GM10847 (cell line): ENCODE data around the gene INPP4A.
A peak's percentile ranks its signal among the peaks of the same experiment; 100 is the strongest.

ENCODE experiments used
- POLR2A ChIP-seq: IDR thresholded peaks from 2 replicates; pipeline ENCODE4 v1.6.1; 2011; ENCODE audit not compliant: insufficient read length; ENCODE audit errors: extremely low read depth

INPP4A gene

GRCh38 chr2:98444436-98445176 is at the start of gene INPP4A:
TSS of gene INPP4A (plus strand) at chr2:98444858. CDS start at chr2:98520049, 75,191 bp downstream.
- TF ChIP-seq POLR2A: peak; percentile 62

GRCh38 chr2:98395977-98396376 is 48.7 kb upstream of the INPP4A start:
- no peak for TF ChIP-seq POLR2A

- TF ChIP-seq POLR2A: no peak
Observed at GRCh38 chr2:98396745-98397355, 47.8 kb upstream of the INPP4A start.

GRCh38 chr2:98399140-98399539 is 45.5 kb upstream of the INPP4A start:
- no peak for TF ChIP-seq POLR2A

GRCh38 chr2:98403878-98404277 is 40.8 kb upstream of the INPP4A start:
- TF ChIP-seq POLR2A: no peak

- TF ChIP-seq POLR2A: no peak
Observed at GRCh38 chr2:98404556-98405250, 40.0 kb upstream of the INPP4A start.

- no peak for TF ChIP-seq POLR2A
Observed at GRCh38 chr2:98405301-98405700, 39.4 kb upstream of the INPP4A start.

- no peak for TF ChIP-seq POLR2A
Observed at GRCh38 chr2:98408155-98408554, 36.5 kb upstream of the INPP4A start.

GRCh38 chr2:98412751-98413458 is 31.8 kb upstream of the INPP4A start:
- no peak for TF ChIP-seq POLR2A

- TF ChIP-seq POLR2A: no peak
Observed at GRCh38 chr2:98416383-98417159, 28.1 kb upstream of the INPP4A start.

GRCh38 chr2:98419544-98419943 is 25.1 kb upstream of the INPP4A start:
- TF ChIP-seq POLR2A: no peak

GRCh38 chr2:98419977-98420725 is 24.5 kb upstream of the INPP4A start:
- no peak for TF ChIP-seq POLR2A

GRCh38 chr2:98422449-98422848 is 22.2 kb upstream of the INPP4A start:
- TF ChIP-seq POLR2A: no peak

GRCh38 chr2:98426771-98427170 is 17.9 kb upstream of the INPP4A start:
- TF ChIP-seq POLR2A: no peak
